SU-DHL-6 (cell line): ENCODE data around the gene CASQ2.

ENCODE experiments used
- EZH2phosphoT487 ChIP-seq: fragments of 200-600 bp; sonication (generic), shearing (Covaris generic); conservative IDR thresholded peaks from 2 replicates; pipeline ENCODE4 v1.6.1; 2018; ENCODE audit warnings: mild to moderate bottlenecking, antibody characterized with exemption, low read length, moderate library complexity, mixed read lengths
- TF ChIP-seq, protein P1 (sequence below): fragments of 200-600 bp; sonication (generic); IDR thresholded peaks from one replicate; pipeline ENCODE4 v1.5.1; 2017; ENCODE audit warnings: antibody characterized with exemption, mild to moderate bottlenecking, low read length, moderate library complexity; ENCODE audit not compliant: insufficient read depth, poor library complexity, severe bottlenecking

DNA sequence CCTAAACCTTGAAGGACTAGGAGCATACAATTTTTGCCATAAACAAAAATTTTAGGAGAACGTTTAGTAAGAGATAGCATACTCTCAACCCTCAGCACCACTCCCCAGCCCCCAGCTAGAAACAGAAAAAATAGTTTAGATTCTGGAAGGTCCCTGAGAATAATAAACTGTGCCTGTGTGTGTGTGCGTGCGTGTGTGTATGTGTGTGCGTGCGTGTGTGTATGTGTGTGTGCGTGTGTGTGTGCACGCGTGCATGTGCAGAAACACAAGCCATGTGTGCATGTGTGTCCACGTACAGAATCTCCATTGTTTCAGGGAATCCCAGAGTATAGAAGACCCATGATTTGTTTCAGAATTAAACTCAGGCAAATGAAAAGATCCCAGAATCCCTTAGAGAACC lies 62.6 kb downstream of the CASQ2 start:
- TF ChIP-seq, protein P1, sequence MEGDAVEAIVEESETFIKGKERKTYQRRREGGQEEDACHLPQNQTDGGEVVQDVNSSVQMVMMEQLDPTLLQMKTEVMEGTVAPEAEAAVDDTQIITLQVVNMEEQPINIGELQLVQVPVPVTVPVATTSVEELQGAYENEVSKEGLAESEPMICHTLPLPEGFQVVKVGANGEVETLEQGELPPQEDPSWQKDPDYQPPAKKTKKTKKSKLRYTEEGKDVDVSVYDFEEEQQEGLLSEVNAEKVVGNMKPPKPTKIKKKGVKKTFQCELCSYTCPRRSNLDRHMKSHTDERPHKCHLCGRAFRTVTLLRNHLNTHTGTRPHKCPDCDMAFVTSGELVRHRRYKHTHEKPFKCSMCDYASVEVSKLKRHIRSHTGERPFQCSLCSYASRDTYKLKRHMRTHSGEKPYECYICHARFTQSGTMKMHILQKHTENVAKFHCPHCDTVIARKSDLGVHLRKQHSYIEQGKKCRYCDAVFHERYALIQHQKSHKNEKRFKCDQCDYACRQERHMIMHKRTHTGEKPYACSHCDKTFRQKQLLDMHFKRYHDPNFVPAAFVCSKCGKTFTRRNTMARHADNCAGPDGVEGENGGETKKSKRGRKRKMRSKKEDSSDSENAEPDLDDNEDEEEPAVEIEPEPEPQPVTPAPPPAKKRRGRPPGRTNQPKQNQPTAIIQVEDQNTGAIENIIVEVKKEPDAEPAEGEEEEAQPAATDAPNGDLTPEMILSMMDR: no peak
- TF ChIP-seq EZH2phosphoT487: no peak
